ENCODE results near the gene RP9. TPM values are rescaled to one million over a fixed set of nuclear protein-coding genes. Genes with fewer than 3 reads are reported as not detected.

Gene RP9
- total and polyA plus RNA-seq, 9 of the 15 experiments (the other 6 are each of a cell fraction or from before 2014, with no cell fraction given) = 10.7 to 44.8 (median 33.4) TPM

GRCh38 chr7:33075818-33076518, 33.2 kb downstream of the RP9 start (continued):
- TF ChIP-seq ZBTB40 (IDR thresholded peaks at IDR 0.05) (no peak), ZBTB40 (CRISPR knock-in tag; IDR thresholded peaks at IDR 0.05) (no peak), ZNF740 (CRISPR knock-in tag; IDR thresholded peaks at IDR 0.05) (no peak), ZNF740 (tag; IDR thresholded peaks at IDR 0.05) (no peak), E4F1 (CRISPR knock-in tag; IDR thresholded peaks at IDR 0.05; ENCODE audit: borderline replicate concordance) (no peak), ZNF184 (CRISPR knock-in tag; IDR thresholded peaks at IDR 0.05) (no peak)
